HG02610 (cell line): ENCODE results near the gene ETV5.

ENCODE experiments used
- ATAC-seq: cut with Tn5 transposase; IDR thresholded peaks from one replicate; pipeline ENCODE4 v1.9.1; 2021; ENCODE audit warnings: mild to moderate bottlenecking, moderate library complexity; ENCODE audit not compliant: unreplicated experiment

Gene ETV5

DNA sequence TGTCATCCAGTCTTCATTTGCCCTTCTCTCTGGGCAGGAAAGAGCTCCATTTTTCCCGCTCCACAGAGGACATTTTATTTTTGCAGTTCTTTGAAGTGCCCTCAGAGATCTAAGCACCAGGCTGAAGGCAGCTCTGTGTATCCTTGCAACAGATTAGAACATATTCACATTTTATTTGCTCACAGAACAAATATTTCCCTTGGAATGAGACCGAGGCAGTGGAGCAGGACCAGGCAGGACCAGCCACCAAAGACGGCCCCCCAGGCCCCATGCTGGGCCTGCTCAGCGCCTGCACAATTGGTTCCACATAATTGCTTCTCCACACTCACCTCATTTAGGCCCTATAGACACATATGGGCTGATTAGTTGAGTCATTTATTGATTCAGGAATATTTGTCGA, 15.7 kb upstream of the ETV5 start:
- no peak for ATAC-seq

DNA sequence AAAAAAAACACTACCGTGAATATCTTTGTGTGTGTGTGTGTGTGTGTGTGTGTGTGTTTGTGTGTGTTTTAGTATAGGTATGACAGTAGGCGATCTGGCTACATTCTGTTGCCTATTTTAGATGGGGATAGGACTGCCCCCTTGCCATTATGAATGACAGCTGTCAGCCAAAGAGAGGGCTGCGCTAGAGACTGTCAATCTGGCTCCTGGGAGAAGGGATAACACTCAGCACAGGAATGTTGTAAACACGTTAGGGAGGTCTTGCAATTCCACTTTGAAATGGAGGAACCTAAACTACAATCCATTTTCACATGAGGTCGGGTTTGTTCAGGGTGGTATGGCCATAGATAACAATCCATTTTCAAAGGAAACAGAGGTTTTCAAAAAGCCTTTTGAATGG, 14.1 kb upstream of the ETV5 start:
- no peak for ATAC-seq

DNA sequence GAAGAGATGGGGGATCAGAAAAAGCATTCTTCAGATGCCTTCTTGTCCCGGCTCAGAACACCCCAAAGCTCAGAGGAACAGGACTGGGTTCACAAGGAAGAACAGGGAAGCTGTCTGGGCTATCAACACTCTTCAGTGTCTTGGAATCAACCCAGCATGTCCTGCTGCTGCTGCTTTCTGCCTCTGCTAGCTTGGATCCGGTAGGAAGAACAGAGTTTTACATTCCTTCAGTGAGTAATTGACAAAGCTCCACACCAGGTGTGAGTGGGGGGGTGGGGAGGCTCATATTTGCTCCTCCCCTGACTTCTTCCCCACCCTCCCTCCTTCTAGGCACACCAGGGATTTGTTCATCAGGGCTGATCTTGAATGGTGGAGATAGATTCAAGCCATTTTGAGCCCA, 13.1 kb upstream of the ETV5 start:
- ATAC-seq, result no peak

DNA sequence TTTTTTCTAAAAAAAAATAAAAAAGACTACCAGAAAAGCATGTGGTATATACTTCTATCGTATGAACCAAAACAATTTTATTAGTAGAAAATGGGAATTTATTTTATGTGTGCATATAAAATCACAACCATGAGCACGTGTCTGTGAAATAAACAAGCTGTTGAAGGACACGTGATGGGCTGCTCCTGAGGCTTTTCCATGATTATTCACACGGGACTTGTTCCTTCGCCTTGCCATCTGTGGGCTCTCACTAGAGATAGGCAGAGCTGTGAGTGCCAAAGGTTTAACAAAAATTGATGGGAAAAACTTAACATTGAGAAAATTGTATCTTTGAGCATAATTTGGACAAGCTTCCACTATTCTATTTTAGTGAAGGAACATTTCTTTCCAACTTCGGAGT, 12.4 kb upstream of the ETV5 start:
- ATAC-seq, result no peak

DNA sequence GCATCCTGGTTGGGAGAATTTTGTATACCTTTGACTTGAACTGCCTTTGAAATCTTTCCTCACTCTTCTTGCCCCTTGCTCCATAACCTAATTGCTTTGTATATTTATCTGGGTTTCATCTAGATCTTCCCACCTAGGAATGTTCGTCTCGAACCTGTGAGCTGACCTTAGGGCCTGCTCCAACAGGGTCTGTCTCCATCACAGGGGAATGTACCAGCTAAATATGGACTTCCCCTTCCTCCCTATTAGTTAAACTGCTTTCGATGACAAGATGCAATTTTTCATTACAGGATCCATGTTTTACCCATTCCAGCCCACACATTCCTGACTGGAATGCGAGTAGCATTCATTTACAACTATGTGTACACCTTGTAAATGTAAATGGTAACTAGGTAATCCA, 10.6 kb upstream of the ETV5 start:
- ATAC-seq, result no peak

DNA sequence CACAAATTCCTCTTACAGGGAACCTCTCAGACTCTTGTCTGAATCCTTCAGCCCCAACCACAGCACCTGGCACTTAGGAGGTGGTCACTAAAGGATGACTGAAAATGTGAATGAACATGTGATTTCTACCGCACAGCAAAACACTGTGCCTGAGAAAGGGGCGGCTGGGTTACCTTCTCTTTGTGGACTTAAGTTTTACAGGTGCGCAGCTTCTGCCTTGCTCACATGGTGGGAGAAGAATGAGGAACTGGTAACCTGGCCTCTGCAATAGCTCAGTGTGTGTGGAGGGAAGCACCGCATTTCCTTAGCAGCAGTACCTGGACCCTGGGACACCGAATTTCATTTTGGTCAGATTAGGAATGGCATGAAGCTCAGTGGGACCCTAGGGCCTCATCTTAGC, 9.8 kb upstream of the ETV5 start:
- no peak for ATAC-seq

DNA sequence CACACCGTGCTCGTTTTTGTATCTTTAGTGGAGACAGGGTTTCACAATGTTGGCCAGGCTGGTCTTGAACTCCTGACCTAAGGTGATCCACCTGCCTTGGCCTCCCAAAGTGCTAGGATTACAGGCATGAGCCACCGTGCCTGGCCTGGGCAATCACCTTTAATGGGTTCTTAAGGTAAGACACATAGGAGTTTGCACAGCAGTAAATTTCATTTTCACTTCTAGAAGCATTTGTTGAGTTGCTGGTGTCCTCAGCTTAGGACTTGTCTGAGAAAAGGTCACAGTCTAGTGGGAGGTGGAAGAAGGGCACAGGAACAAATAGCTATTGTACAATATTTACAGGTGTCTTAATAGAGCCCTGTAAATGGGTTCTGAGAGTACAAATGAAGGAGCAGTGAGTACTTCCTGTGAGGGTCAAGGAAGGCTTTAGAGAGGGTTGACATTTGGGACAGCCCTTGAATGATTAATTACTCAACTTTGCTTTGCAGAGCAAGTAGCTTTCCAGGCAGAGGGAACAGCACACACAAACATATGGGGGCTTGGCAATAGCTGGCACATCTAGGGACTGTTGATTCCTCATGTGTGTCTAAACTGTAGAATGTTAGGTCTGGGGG, 8.7 kb upstream of the ETV5 start:
- ATAC-seq, result no peak

DNA sequence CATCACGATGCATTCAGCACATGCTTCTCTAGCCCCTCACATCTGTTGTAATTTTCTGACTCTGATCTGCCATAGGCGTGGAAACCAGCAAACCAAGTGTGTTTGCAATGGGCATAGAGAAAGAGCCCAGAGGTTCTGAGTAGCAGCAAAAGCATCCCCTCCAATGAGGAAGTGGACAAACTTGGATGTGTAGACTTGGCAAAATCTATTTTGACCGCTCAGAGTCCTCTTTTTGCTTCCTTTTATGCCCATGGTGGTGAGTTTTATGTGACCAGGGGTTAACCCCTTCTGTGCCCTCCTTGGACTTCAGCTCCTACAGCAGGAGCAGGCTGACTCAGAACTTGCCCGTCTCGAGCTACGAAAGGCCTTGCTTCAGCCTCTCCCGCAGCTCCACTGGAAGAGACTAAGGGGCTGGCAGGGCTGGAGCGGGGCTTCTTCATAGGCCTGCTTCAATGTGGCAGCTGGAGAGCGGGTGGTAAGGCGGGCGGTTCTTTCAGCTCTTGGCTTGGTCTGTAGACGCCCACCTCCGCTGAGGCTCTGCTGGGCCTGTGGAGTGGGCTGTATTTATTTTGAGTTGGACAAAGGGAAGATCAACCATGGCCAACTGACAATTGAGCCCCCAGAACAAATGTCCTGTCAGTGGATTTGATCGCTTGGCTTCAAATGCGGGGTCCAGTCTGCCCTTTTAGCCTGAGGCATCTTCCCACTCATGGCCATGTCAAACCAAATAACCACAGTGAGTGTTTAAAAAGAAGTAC, 6.5 kb upstream of the ETV5 start:
- no peak for ATAC-seq

DNA sequence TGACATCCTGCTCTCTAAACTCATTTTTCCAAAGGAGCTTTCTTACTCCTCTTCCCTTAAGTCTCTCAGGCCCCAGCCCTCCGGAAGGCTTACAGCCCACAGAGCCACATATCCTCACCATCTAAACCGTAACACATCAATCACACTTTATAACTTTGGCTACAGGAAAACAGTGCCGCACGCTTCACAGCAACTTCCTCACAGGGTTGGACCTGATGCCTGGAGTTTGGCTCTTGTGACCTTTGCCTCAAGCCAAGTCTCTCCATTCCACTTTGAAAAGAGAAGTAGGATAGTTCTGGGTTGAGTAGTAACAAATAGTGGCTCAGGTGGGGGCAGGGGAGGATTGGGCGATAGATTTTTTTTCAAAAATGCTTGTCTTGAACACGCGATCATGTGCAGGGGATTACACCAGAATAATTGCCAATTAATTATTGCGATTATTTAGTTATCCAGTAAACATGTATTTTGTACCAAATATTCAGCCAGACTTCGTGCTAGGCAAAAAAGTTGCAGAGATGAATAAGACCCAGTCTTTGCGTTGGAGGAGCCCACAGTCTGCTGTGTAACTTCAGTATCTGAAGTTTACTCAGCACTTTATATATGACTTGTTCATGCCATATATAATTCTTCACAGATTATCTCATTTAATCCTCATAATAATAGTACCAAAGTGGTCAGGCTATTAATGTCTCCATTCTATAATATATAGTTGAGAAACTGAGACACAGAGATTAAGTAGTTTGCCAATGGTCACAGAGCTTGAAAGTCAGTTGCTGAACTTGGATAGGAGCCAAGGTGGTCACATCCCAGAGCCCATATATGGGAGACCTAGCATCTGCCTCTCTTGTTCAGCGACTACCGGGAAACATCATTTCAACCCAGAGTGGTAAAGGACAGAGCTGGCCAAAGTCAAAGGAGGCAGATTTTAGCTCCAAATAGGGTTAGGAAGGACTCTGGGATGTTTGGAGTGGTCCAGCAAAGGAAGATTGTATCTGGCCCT, 2.4 kb upstream of the ETV5 start:
- ATAC-seq, result peak; percentile 25

DNA sequence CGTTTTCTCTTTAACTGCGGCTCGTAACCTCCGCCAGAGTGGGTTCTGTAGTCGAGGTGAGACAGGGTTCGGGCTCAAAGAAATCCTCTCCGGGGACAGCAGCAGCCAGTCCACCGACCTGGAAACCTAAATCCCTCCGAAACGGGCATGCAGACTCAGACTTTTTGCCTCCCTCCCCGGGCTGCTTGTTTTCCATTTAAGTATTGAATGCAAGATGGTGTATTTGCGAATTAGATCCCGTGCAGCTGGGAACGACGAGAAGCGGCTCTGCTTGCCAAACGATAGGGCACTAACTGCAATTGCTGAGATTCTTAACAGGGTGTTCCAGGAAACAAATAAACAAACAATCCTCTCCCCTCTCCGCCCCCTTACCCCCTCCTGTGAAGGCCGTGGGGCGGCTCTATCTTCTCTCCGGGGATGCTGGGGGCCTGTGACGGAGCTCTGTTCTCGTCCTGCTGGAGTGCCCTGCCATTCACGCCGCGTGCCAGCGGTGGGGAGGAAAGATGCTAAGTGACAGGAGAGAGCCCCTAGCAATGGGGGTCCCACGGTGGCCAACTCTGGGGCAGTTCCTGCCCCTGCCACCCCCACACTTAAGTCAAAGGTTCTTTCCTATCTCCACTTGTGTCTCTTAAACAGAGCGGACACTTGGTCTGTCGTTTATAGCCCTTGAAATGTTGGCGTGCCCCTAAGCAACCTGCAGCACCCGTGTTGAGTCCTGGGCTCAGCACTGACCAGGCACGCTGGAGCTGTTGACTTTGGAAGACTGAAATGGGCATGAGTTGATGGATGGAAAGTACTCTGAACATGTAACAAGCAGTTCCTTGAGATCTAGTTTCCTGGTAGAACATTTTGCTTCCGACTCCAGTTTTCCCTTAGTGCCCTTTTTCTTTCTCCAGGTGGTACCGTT, 1.3 kb upstream of the ETV5 start:
- ATAC-seq, result no peak

DNA sequence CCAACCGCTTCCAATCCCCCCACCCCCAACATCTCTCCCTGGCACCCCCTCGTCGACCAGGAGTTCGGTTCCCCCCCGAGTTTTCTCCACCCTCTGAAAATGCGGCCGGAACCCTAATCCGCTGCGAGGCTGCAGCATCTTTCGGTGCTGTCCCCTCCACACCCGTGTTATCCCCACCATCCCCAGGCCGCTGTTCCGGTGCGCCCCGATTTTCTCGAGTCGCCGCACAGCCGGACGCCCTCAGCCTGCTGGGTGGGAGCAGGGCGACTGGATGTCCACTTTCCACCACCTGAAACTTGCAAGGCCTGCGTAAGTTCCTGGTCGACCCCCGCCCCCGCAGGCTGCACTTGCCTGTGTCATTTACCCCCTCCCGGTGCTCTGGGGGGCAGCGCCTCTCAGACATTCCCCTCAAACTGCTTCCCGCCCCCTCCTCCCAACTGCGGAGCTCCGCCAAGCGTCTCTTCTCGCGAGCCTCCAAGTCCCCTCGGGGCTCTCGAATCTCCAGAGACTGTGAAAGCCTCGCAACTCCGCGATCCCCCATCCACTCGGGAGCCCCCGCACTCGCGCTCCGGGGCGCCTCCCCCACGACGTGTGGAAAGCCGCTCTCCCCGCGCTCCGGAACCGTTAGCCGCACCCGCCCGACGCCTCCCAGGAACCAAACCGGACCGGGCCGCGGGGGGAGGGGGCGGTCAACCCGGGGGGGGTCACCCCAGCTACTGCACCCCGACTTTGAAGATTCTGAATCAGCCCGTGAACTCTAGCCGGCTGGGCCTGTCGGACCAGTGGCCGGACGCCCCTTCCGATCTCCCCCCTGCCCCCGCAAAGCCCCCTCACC, 566 bp downstream of the ETV5 start:
- ATAC-seq, result no peak

DNA sequence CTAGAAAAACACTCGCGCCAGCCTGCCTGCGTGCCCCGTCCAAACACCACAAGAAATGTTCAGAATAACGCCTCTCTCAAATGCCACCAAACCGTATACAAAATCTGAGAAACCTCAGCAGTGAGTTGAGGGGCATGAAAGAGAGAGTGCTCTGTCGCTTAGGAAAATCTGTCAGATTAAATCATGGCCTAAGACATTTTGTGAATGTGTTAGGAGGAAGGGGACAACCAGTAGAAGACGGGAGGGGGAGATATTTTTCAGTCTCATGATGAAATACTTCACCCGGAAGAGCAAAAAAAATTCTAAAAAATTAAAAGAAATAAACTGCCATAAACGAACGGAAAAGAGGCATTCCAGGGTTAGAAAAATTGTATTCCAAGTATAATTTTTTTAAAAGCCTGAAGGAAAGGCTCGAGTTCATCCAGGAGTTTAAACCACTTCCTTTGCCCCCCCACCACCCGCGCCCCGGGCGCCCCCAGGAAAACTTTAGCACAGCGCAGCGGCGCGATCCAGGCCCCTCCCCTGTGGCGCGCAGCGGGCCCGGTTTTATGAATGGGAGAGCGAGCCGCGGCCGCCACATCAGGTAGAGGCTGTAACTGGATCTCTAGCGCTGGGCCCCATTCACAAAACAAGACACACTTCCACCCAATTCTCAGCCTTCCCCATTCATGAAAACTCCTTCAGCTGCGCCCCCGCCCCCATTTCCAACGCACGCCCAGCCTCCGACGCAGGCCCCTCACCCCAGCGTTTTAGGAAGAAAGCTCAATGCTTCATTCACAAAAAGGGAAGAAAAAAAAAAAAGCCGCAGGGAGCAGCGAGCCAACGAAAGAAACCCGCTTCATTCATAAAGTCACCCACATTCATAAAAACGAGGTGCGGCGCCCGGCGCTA, 1.4 kb downstream of the ETV5 start:
- no peak for ATAC-seq

DNA sequence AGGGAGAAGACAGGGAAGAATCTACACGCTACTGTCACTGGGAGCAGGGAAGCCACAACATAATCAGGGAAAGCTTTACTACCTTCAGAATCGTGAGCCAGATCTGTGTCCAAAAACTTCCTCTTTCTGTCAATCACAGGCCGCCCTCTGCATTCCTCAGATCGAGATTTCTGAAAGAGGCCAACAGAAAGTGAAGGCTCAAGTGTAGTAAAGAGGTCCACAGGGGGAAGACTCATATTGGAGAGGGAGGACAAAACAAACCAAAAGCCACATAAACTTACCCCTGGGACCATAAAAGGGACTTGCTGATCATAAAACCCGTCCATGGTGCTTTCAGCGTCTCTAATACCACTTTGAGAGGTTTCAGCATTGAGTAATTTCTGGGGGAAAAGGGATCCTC, 3.3 kb downstream of the ETV5 start:
- ATAC-seq, result no peak

DNA sequence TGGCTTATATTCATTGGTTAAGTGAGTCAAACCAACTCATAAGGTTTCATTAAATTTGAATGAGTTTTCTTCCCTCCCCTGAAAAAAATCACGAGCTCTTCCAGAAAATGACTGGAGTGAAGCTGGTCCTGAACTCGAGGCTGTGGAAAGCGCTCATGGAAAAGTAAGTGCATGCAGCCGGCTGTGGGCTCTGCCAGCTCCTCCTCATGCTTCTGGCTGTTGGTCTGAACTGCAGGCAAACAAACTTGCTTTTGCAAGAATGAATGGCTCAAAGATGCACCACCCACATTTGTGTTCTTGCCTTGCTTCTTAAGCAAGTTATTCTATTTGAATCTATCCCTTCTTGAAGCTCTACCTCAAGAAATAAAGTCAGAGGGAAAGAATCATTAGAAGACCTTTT, 6.2 kb downstream of the ETV5 start:
- no peak for ATAC-seq

DNA sequence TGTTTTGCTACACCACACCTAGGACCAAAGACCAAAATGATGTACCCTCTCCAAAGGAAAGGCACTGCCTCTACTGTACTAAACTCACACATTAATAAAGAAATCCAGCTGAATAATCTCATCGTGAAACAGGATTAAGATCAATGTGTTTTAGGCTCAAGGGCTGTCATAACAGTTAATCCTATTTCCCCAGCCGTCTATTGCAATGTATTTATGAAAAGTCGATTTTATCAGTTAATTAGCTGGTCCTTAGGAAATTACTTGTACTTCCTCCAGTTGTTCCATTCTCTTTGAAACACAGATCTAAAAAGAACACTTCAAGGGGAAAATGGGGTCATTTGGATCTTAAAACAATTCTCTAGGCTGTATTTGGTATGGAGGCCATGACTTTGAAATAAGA, 8.5 kb downstream of the ETV5 start:
- no peak for ATAC-seq

DNA sequence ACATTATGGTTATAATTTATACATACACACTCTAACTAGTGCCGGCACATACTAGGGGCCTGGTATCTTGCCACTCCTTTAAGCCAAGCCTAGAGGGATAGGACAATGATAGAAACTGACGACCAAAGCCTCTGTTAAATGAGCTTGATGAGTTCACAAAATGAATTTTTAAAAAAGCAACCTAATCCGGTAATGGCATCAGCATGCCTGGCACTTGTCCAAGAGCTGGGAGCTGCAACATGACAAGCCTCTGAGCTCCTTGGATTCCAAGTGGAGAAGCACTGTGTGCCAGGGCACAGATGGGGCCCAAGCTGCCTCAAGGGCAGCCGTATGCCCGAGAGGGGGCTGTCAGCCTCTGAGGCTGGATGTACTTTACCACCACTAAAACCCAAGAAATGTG, 9.7 kb downstream of the ETV5 start:
- ATAC-seq, result no peak

DNA sequence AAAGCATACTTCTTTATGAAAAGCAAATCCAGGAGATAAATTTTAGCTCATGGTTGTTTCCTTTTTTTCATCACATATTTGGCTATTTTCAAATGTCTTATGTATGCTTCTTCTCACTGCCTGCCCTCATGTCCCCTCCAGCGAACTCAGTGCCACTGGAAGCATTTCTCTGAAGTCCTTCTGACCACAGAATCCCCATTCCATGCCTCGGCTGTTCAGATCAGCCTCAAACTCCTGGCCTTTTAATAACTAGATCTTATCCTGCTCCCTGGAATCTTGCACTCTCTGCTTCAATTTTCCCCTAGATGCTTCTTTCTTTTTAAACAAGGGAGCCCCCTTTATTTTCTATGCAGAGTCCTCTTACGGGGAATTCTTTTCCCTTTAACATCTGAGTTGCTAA, 10.1 kb downstream of the ETV5 start:
- ATAC-seq, result no peak

DNA sequence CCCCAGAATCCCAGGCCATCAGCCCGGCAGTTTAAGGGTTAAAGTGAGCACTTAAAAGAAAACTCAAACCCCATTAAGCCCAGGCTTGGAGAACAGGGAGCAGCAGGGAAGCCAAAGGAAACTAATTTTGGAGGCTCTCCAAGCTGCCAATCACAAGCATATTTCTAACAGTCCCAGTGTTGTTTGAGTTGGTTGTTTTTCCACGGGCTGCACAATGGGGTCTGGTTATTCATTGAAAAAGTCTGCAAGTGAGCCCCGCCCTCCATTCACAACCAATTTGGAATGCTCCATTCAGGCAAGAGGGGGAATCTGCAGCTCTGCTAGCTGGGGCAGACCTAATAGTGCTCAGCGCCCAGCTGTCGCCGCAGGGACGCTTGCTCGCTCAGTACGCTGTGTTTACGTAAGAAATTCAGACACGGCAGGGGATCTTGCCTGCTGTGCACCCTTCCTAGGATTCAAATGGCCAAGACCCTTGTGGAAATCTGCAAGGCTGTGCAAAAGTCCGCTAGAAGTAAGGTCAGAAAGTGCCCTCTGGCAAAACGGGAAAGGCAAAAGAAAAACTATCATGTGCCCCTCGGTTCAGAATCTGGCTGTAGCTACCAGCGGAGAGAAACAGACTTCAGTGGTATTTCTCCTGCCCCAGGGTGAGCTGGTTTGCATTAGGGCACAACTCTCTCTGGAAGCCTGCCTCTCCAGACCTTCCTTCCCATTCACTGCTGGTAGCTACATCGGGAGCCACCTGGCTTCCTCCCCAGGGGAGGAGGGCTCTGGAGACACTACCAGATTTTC, 11.0 kb downstream of the ETV5 start:
- ATAC-seq, result no peak
